HEK293T (cell line): ENCODE data around the gene IFI6.

ENCODE experiments used
- CTCF ChIA-PET: fragments of 350-600 bp; formaldehyde crosslinking; extraction: SDS; loops from one replicate; lab custom pipeline; 2021; ENCODE audit warnings: antibody characterized with exemption, inconsistent platforms; lab: Yijun Ruan, JAX
- POLR2A ChIA-PET: fragments of 350-600 bp; formaldehyde crosslinking; extraction: SDS; loops from one replicate; lab custom pipeline; 2020; ENCODE audit warnings: antibody characterized with exemption, inconsistent platforms; lab: Yijun Ruan, JAX
- DNase-seq: peaks from one replicate; pipeline ENCODE4 v3.0.0; 2012; ENCODE audit warnings: mixed read lengths; ENCODE audit errors: extremely low spot score
- ARNT ChIP-seq: fragments of 450-650 bp; IDR thresholded peaks from 2 replicates; pipeline ENCODE4 v1.6.1; 2017; ENCODE audit warnings: mild to moderate bottlenecking
- BHLHE40 ChIP-seq: fragments of 450-650 bp; IDR thresholded peaks from 2 replicates; pipeline ENCODE4 v1.6.1; 2016; ENCODE audit warnings: mild to moderate bottlenecking, moderate library complexity, borderline replicate concordance
- CTBP1 ChIP-seq: fragments of 450-650 bp; IDR thresholded peaks from 2 replicates; pipeline ENCODE4 v1.6.1; 2016; ENCODE audit warnings: borderline replicate concordance
- ELF4 ChIP-seq: fragments of 450-650 bp; IDR thresholded peaks from 2 replicates; pipeline ENCODE4 v1.6.1; 2017; ENCODE audit warnings: antibody characterized with exemption
- FOXA1 ChIP-seq: fragments of 450-650 bp; IDR thresholded peaks from 2 replicates; pipeline ENCODE4 v1.6.1; 2016; ENCODE audit warnings: mild to moderate bottlenecking
- FOXK2 ChIP-seq: fragments of 450-650 bp; IDR thresholded peaks from 2 replicates; pipeline ENCODE4 v1.6.1; 2016; ENCODE audit warnings: mild to moderate bottlenecking
- FOXM1 ChIP-seq: fragments of 450-650 bp; IDR thresholded peaks from 2 replicates; pipeline ENCODE4 v1.6.1; 2017; ENCODE audit warnings: mild to moderate bottlenecking, borderline replicate concordance
- HDGF ChIP-seq: fragments of 450-650 bp; IDR thresholded peaks from 2 replicates; pipeline ENCODE4 v1.6.1; 2017; ENCODE audit warnings: antibody characterized with exemption, borderline replicate concordance
- L3MBTL2 ChIP-seq: fragments of 450-650 bp; conservative IDR thresholded peaks from 2 replicates; pipeline ENCODE4 v1.6.1; 2016; ENCODE audit warnings: mild to moderate bottlenecking
- LEF1 ChIP-seq: fragments of 450-650 bp; IDR thresholded peaks from 2 replicates; pipeline ENCODE4 v1.6.1; 2017; ENCODE audit warnings: mild to moderate bottlenecking, borderline replicate concordance
- NFRKB ChIP-seq: fragments of 450-650 bp; IDR thresholded peaks from 2 replicates; pipeline ENCODE4 v1.6.1; 2016; ENCODE audit warnings: mild to moderate bottlenecking, moderate library complexity
- PKNOX1 ChIP-seq: fragments of 450-650 bp; IDR thresholded peaks from 2 replicates; pipeline ENCODE4 v1.6.1; 2016
- SP1 ChIP-seq: fragments of 450-650 bp; IDR thresholded peaks from 2 replicates; pipeline ENCODE4 v1.6.1; 2017
- TARDBP ChIP-seq: fragments of 450-650 bp; IDR thresholded peaks from 2 replicates; pipeline ENCODE4 v1.6.1; 2016
- ZNF384 ChIP-seq: fragments of 450-650 bp; IDR thresholded peaks from 2 replicates; pipeline ENCODE4 v1.6.1; 2016

IFI6 gene

DNA sequence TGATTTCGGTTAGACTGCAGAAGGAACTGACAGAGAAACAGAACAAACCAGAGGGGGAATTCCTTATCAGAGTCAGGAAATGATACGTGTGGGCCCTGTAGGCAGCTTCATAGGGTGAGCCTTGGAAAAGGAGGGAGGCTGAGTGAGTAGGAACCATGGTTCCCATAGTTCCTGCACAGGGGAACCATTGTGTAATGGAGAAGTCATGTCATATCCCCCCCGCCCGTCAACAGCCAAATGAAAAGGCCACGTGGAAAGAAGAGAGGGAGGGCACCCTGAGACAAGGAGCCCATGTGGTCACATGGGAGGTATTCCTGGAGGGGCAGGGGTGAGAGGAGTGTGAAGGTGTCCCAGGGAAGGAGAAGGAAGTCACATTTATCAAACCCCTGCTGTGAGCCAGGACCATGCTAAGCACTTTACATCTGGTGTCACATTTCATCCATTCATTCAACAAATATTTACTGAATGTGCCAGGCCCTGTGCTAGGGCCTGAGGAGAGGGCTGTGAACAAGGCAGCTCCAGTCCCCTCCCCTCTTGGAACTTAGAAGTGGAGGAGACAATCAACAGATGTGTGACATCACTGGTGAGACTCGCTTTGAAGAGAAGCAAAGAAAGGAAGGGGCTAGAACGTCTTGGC, 21.3 kb downstream of the IFI6 start:
- no peak for DNase-seq
- POLR2A ChIA-PET, result interaction anchor here (0.9 to 2.6 kb wide), 4 partner anchors 8 to 122 kb away, joined by 3 to 8 read pairs (median 4); partner anchors contain the start of genes IFI6 and STX12
- CTCF ChIA-PET, result interaction anchor here (0.6 to 1.8 kb wide), 2 partner anchors 12 to 837 kb away, joined by 4 to 9 read pairs; no protein-coding TSS in a partner anchor
- TF ChIP-seq L3MBTL2, result peak; percentile 78
- no peak for TF ChIP-seq CTBP1

- ChIA-PET POLR2A (interaction anchor here (0.8 to 2.6 kb wide), 4 partner anchors 9 to 760 kb away, joined by 3 to 8 read pairs (median 4); partner anchors contain the start of genes GPN2 and IFI6), CTCF (interaction anchor here (0.6 to 1.8 kb wide), 2 partner anchors 13 to 837 kb away, joined by 4 to 9 read pairs; no protein-coding TSS in a partner anchor)
Measured at GRCh38 chr1:27650171-27650538, 21.8 kb downstream of the IFI6 start.

DNA sequence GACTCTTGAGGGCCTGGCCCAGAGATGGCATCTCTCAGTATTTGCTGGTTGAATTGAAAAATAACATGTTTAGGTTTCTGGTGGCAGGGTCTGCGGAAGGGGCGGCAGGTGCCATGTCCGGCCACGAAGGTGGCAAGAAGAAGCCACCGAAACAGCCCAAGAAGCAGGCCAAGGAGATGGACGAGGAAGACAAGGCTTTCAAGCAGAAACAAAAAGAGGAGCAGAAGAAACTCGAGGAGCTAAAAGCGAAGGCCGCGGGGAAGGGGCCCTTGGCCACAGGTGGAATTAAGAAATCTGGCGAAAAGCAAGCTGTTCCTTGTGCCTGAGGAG, 22.7 kb downstream of the IFI6 start:
- TF ChIP-seq BHLHE40 (no peak), NFRKB (no peak), ELF4 (no peak), ZNF384 (no peak), TARDBP (no peak), LEF1 (no peak)
- POLR2A ChIA-PET, result interaction anchor here (1.5 to 2.6 kb wide), 2 partner anchors 10 to 23 kb away, joined by 4 to 8 read pairs; partner anchors contain the start of gene IFI6
- CTCF ChIA-PET, result interaction anchor here (1.8 kb wide), 1 partner anchor 14 kb away, joined by 9 read pairs; no protein-coding TSS in a partner anchor
- no peak for DNase-seq

More at GRCh38 chr1:27650171-27650538, 21.8 kb downstream of the IFI6 start:
- no peak for DNase-seq
- TF ChIP-seq ZNF384, result no peak
- TF ChIP-seq LEF1, result no peak
- no peak for TF ChIP-seq FOXK2
- no peak for TF ChIP-seq ELF4
- no peak for TF ChIP-seq CTBP1
- TF ChIP-seq FOXA1, result no peak
- no peak for TF ChIP-seq NFRKB
- TF ChIP-seq TARDBP, result no peak
- no peak for TF ChIP-seq HDGF

DNA sequence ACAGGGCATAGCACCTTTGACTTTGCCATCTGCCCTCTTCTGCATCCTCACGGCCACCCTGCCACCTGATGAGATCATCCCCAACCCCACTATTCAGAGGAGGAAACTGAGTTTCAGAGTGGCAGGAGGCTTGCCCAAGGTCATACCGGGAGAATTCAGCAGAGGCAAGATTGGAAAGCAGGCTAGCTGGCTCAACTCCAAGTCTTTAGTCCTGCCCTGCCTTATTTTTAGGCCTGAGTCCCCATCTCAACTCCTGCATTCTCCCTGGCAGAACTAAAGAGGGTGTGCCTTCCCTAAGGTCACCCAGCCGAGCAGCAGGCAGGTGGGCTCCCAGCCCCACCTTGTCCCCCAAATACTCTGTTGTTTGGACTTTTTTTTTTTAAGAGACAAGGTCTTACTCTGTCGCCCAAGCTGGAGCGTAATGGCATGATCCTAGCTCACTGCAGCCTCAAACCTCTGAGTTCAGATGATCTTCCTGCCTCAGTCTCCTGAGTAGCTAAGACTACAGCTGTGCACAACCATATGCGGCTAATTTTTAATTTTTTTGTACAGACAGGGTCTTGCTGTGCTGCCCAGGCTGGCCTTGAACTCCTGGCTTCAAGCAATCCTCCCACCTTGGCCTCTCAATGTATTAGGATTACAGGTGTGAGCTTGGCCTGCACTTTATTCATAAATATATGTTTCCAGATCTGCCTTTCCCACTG, 23.2 kb downstream of the IFI6 start:
- CTCF ChIA-PET, result no interaction called here
- POLR2A ChIA-PET, result interaction anchor here (2.6 kb wide), 1 partner anchor 24 kb away, joined by 8 read pairs; the partner anchor contains the start of gene IFI6
- DNase-seq, result no peak
- TF ChIP-seq SP1, result no peak
- TF ChIP-seq FOXA1, result no peak

DNA sequence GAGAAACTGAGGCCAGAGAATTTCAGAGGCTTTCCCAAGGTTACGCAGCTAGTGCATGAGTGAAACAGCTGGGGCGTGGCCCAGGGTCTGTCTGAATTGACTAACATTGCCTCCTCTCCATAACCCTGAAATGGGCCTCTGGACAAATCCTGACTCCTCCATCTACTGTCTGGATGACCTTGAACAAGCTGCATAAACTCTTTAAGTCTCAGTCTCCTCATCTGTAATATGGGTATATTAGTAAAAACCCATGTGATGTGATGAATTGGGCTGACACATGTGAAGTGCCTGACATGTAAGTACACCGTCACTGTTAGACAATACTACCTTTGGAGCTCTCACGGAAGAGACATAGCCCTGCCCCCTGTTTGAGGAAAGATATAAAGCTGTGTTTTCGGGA, 24.7 kb downstream of the IFI6 start:
- TF ChIP-seq FOXM1, result no peak
- no peak for TF ChIP-seq HDGF
- TF ChIP-seq ZNF384, result no peak
- no peak for TF ChIP-seq SP1
- TF ChIP-seq FOXA1, result no peak
- no peak for TF ChIP-seq NFRKB
- TF ChIP-seq BHLHE40, result no peak
- ChIA-PET CTCF (no interaction called here), POLR2A (no interaction called here)
- no peak for DNase-seq

GRCh38 chr1:27646676-27647075, 25.3 kb downstream of the IFI6 start:
- ChIA-PET CTCF (no interaction called here), POLR2A (no interaction called here)
- DNase-seq, result no peak
- TF ChIP-seq L3MBTL2, result no peak
- TF ChIP-seq ARNT, result no peak
- TF ChIP-seq FOXA1, result no peak
- no peak for TF ChIP-seq ZNF384
- no peak for TF ChIP-seq PKNOX1
- no peak for TF ChIP-seq ELF4
- no peak for TF ChIP-seq BHLHE40
- no peak for TF ChIP-seq FOXK2
- no peak for TF ChIP-seq NFRKB
- no peak for TF ChIP-seq SP1
- TF ChIP-seq FOXM1, result no peak
- no peak for TF ChIP-seq CTBP1

DNA sequence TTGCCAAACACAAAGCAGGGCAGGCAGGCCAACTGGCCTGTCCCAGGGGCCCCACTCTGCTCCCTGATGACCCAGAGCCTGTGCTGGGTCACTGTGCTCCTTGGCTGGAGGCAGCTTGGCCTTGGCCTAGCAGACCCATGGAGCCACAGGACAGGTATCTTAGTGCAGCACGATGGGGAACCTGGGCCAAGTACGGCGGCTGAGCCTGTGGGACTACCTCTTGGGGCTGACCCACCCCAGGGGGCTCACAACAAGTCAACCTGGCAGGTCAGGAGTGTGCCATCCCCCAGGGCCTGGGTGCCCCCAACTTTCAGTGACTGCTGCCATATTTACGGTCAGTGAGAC, 26.9 kb downstream of the IFI6 start:
- POLR2A ChIA-PET, result no interaction called here
- no peak for DNase-seq
- no peak for TF ChIP-seq ARNT
- no peak for TF ChIP-seq FOXK2
- no peak for TF ChIP-seq ZNF384
- TF ChIP-seq CTBP1, result no peak
- no peak for TF ChIP-seq FOXA1
- TF ChIP-seq LEF1, result no peak
- TF ChIP-seq BHLHE40, result no peak
- TF ChIP-seq TARDBP, result no peak
- no peak for TF ChIP-seq FOXM1
- TF ChIP-seq SP1, result no peak
- TF ChIP-seq HDGF, result no peak
- no peak for TF ChIP-seq ELF4
- no peak for TF ChIP-seq L3MBTL2
- TF ChIP-seq PKNOX1, result no peak
- CTCF ChIA-PET, result no interaction called here
